ENCODE data around the gene ACTC1. TPM values are rescaled to one million over a fixed set of nuclear protein-coding genes. Genes with fewer than 3 reads are reported as not detected.

The ACTC1 gene
- total RNA-seq, 1 experiment from 2014 or later = not detected

GRCh38 chr15:34772312-34772711, 23.0 kb downstream of the ACTC1 start:
- CTCF ChIA-PET = no interaction called here
- H3K27me3 ChIP-seq (ENCODE audit: insufficient read depth, low read depth) = peaks cover 34% of the 10 kb centered on the region

DNA sequence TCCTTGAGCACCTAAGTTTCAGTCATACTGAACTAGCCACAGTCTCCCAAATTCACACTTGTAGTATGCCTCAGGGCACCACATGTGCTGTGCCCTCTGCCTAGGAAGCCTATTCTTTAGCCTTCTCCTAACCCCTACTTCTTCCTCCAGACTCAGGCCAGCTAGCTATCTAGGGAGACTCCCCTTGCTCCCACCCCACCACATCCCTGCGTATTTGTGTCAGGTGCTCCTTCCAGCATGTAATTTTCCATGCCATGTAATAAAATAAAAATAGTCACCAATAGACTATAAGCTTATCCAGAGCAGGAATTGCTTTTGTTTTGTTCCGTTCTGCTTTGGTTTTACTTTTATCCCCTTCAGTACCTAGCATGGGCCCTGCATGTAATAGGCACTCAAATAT, 25.6 kb downstream of the ACTC1 start:
- ChIA-PET CTCF (no interaction called here), POLR2A (ENCODE audit: unreplicated experiment) (no interaction called here)
- no peak overlapping the region for H2AFZ ChIP-seq
- no peaks in the 10 kb centered on the region for H3K9me3 ChIP-seq (ENCODE audit: insufficient read depth, low read depth)
- no TSS peak for BruUV-seq (replicated peaks)
- no peak for DNase-seq
- TF ChIP-seq, protein P1, sequence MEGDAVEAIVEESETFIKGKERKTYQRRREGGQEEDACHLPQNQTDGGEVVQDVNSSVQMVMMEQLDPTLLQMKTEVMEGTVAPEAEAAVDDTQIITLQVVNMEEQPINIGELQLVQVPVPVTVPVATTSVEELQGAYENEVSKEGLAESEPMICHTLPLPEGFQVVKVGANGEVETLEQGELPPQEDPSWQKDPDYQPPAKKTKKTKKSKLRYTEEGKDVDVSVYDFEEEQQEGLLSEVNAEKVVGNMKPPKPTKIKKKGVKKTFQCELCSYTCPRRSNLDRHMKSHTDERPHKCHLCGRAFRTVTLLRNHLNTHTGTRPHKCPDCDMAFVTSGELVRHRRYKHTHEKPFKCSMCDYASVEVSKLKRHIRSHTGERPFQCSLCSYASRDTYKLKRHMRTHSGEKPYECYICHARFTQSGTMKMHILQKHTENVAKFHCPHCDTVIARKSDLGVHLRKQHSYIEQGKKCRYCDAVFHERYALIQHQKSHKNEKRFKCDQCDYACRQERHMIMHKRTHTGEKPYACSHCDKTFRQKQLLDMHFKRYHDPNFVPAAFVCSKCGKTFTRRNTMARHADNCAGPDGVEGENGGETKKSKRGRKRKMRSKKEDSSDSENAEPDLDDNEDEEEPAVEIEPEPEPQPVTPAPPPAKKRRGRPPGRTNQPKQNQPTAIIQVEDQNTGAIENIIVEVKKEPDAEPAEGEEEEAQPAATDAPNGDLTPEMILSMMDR (conservative IDR thresholded peaks at IDR 0.05) = no peak
- TF ChIP-seq EZH2 (IDR thresholded peaks at IDR 0.05; ENCODE audit: low read depth) = no peak
- H3K79me2 ChIP-seq (ENCODE audit: low read depth) = no peaks in the 10 kb centered on the region
- no peaks in the 10 kb centered on the region for H3K36me3 ChIP-seq (ENCODE audit: low read depth)
- H3K9me2 ChIP-seq (ENCODE audit: insufficient read depth) = no peaks in the 10 kb centered on the region
- no peak overlapping the region for H3K4me2 ChIP-seq
- peaks cover 34% of the 10 kb centered on the region for H3K27me3 ChIP-seq (ENCODE audit: insufficient read depth, low read depth)
- no peak overlapping the region for H3K4me3 ChIP-seq
- H4K20me1 ChIP-seq (ENCODE audit: insufficient read depth) = no peaks in the 10 kb centered on the region
- no peaks in the 10 kb centered on the region for H3F3A ChIP-seq (ENCODE audit: insufficient read depth, low read depth)
- no peaks in the 10 kb centered on the region for H3K4me1 ChIP-seq (replicated peaks; ENCODE audit: insufficient read depth)
- no peak overlapping the region for H3K27ac ChIP-seq
- intact Hi-C loops (cut with micrococcal nuclease; ENCODE audit: unreplicated experiment) = no loop called here

More at GRCh38 chr15:34772312-34772711, 23.0 kb downstream of the ACTC1 start:
- TF ChIP-seq, protein P1 (conservative IDR thresholded peaks at IDR 0.05) = no peak
- no peak for TF ChIP-seq EZH2 (IDR thresholded peaks at IDR 0.05; ENCODE audit: low read depth)
- no peaks in the 10 kb centered on the region for H3K9me2 ChIP-seq (ENCODE audit: insufficient read depth)
- no peak overlapping the region for H2AFZ ChIP-seq
- H3K4me1 ChIP-seq (replicated peaks; ENCODE audit: insufficient read depth) = no peaks in the 10 kb centered on the region
- no TSS peak for BruUV-seq (replicated peaks)
- intact Hi-C loops (cut with micrococcal nuclease; ENCODE audit: unreplicated experiment) = no loop called here
- H3K9me3 ChIP-seq (ENCODE audit: insufficient read depth, low read depth) = no peaks in the 10 kb centered on the region
- no peaks in the 10 kb centered on the region for H3K36me3 ChIP-seq (ENCODE audit: low read depth)
- H3K4me3 ChIP-seq = no peak overlapping the region
- POLR2A ChIA-PET (ENCODE audit: unreplicated experiment) = no interaction called here
- no peak overlapping the region for H3K4me2 ChIP-seq
- H3K79me2 ChIP-seq (ENCODE audit: low read depth) = no peaks in the 10 kb centered on the region
- no peaks in the 10 kb centered on the region for H3F3A ChIP-seq (ENCODE audit: insufficient read depth, low read depth)
- DNase-seq = no peak
- no peak overlapping the region for H3K27ac ChIP-seq
- no peaks in the 10 kb centered on the region for H4K20me1 ChIP-seq (ENCODE audit: insufficient read depth)

DNA sequence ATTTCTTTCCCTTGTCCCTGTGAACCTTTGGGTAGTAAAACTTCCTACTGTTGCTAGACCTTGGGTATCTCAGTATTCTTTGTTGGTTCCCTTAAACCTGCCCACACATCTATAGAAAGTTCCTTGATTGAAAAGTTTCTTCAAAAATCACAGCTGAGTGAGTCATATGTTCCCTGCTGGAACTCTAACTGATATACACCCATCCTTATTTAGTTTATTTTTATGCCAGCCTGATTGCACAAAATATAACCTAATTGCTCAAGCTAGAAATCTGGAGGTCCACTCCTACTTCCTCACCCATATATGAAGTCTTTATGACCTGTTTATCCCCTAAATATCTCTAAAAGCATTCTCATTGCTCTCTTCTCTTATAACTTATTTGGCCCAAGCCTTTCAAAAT, 26.8 kb downstream of the ACTC1 start:
- Histone ChIP-seq H3K9me3 (ENCODE audit: insufficient read depth, low read depth) (no peaks in the 10 kb centered on the region), H3K4me3 (no peak overlapping the region), H3K27me3 (ENCODE audit: insufficient read depth, low read depth) (peaks cover 37% of the 10 kb centered on the region), H4K20me1 (ENCODE audit: insufficient read depth) (no peaks in the 10 kb centered on the region), H3F3A (ENCODE audit: insufficient read depth, low read depth) (no peaks in the 10 kb centered on the region), H3K79me2 (ENCODE audit: low read depth) (no peaks in the 10 kb centered on the region), H3K4me2 (no peak overlapping the region), H3K36me3 (ENCODE audit: low read depth) (no peaks in the 10 kb centered on the region), H3K9me2 (ENCODE audit: insufficient read depth) (no peaks in the 10 kb centered on the region), H2AFZ (no peak overlapping the region), H3K27ac (no peak overlapping the region), H3K4me1 (replicated peaks; ENCODE audit: insufficient read depth) (no peaks in the 10 kb centered on the region)
- BruUV-seq (replicated peaks) = no TSS peak
- no peak for TF ChIP-seq EZH2 (IDR thresholded peaks at IDR 0.05; ENCODE audit: low read depth)
- TF ChIP-seq, protein P1 (conservative IDR thresholded peaks at IDR 0.05) = no peak
- intact Hi-C loops (cut with micrococcal nuclease; ENCODE audit: unreplicated experiment) = no loop called here
- no peak for DNase-seq
- ChIA-PET POLR2A (ENCODE audit: unreplicated experiment) (no interaction called here), CTCF (no interaction called here)

All from PC-9 (cell line).